ENCODE data around the gene SEMA7A. TPM values are rescaled to one million over a fixed set of nuclear protein-coding genes. Genes with fewer than 3 reads are reported as not detected.
"Not testable (repeated sequence)": the region's sequence is repeated elsewhere in the genome, so short reads cannot be mapped to it uniquely, and the experiment has no call there.

SEMA7A gene
- total and polyA plus RNA-seq, 8 donors, result 4.5 to 7.8 (median 5.9) TPM

GRCh38 chr15:74391582-74392450, 41.9 kb downstream of the SEMA7A start:
- TF ChIP-seq CTCF (IDR thresholded peaks at IDR 0.05), result no peak
- intact Hi-C loops (cut with DNase I), result no loop called here
- Histone ChIP-seq H3K9me3 (no peaks in the 10 kb centered on the region), H3K4me1 (peaks cover 0 to 17% of the 10 kb centered on the region in 2 donors), H3K4me3 (no peak overlapping the region), H3K27ac (no peak overlapping the region), H3K36me3 (no peaks in the 10 kb centered on the region), H3K27me3 (no peaks in the 10 kb centered on the region)
- ATAC-seq (no peak), DNase-seq (no peak)

- intact Hi-C loops (cut with DNase I), result no loop called here
- H3K9me3 ChIP-seq, result no peaks in the 10 kb centered on the region
- peak overlapping the region in 1 of 2 donors; percentile 45 for H3K27ac ChIP-seq
- peaks cover 0 to 20% of the 10 kb centered on the region in 2 donors for H3K4me1 ChIP-seq
- H3K36me3 ChIP-seq, result no peaks in the 10 kb centered on the region
- TF ChIP-seq CTCF (IDR thresholded peaks at IDR 0.05), result no peak
- DNase-seq, result peak in 1 of 4 donors; percentile 32
- H3K27me3 ChIP-seq, result no peaks in the 10 kb centered on the region
- ATAC-seq, result no peak
- H3K4me3 ChIP-seq, result no peak overlapping the region
These were observed 43.0 kb downstream of the SEMA7A start for GRCh38 chr15:74390647-74391288.

GRCh38 chr15:74390049-74390646, 43.6 kb downstream of the SEMA7A start:
- H3K9me3 ChIP-seq; intact Hi-C loops (cut with DNase I); H3K27me3 ChIP-seq; ATAC-seq; H3K4me3 ChIP-seq; H3K36me3 ChIP-seq; H3K27ac ChIP-seq: not testable (repeated sequence)
- peaks cover 0 to 26% of the 10 kb centered on the region in 2 donors for H3K4me1 ChIP-seq
- peak in 1 of 4 donors; percentile 10 for DNase-seq

GRCh38 chr15:74389241-74390048, 44.3 kb downstream of the SEMA7A start:
- H3K27me3 ChIP-seq, result no peaks in the 10 kb centered on the region
- H3K4me3 ChIP-seq, result no peak overlapping the region
- H3K27ac ChIP-seq, result no peak overlapping the region
- intact Hi-C loops (cut with DNase I), result no loop called here
- DNase-seq (peak in 2 of 4 donors; percentile 64 to 68), ATAC-seq (peak; percentile 43)
- H3K4me1 ChIP-seq, result peaks cover 0 to 33% of the 10 kb centered on the region in 2 donors
- no peak for TF ChIP-seq CTCF (IDR thresholded peaks at IDR 0.05)
- no peaks in the 10 kb centered on the region for H3K9me3 ChIP-seq
- no peaks in the 10 kb centered on the region for H3K36me3 ChIP-seq

GRCh38 chr15:74388363-74388951, 45.3 kb downstream of the SEMA7A start:
- intact Hi-C loops (cut with DNase I), result no loop called here
- H3K27me3 ChIP-seq, result no peaks in the 10 kb centered on the region
- peaks cover 0 to 42% of the 10 kb centered on the region in 2 donors for H3K4me1 ChIP-seq
- no peak for TF ChIP-seq CTCF (IDR thresholded peaks at IDR 0.05)
- H3K27ac ChIP-seq, result no peak overlapping the region
- H3K4me3 ChIP-seq, result no peak overlapping the region
- ATAC-seq, result no peak
- DNase-seq, result peak in 1 of 4 donors; percentile 50
- no peaks in the 10 kb centered on the region for H3K36me3 ChIP-seq
- no peaks in the 10 kb centered on the region for H3K9me3 ChIP-seq
